A549 (cell line): Measurements from ENCODE around the gene PPP6R3. TPM values are rescaled to one million over a fixed set of nuclear protein-coding genes. Genes with fewer than 3 reads are reported as not detected.

Experiments used
- ATAC-seq, 2 experiments: fragments of 200-7000 bp in 1 of 2; fragments of >200 bp in 1 of 2; cut with Nextera tagmentation in 1 of 2; cut with Tn5 transposase in 1 of 2; 3 replicates each; pipeline versions ENCODE4 v1.8.0 to v1.9.1; 2018 to 2020; ENCODE audit warnings: mild to moderate bottlenecking in 1 of 2, moderate library complexity in 1 of 2
- CTCF ChIA-PET: fragments of 300-600 bp; sonication (Branson Sonifier 250); formaldehyde crosslinking; extraction: SDS; loops from one replicate; lab custom pipeline; 2021; ENCODE audit warnings: antibody characterized with exemption, inconsistent platforms; lab: Yijun Ruan, JAX
- POLR2A ChIA-PET: fragments of 350-600 bp; formaldehyde crosslinking; extraction: SDS; loops from one replicate; lab custom pipeline; 2021; ENCODE audit warnings: antibody characterized with exemption, inconsistent platforms; lab: Yijun Ruan, JAX
- DNase-seq, 2 experiments: peaks; one replicate each; pipeline versions ENCODE4 v3.0.0 to v3.0.0-alpha.2; 2011 to 2016; ENCODE audit warnings: low read depth in 1 of 2, low spot score in 1 of 2
- FAIRE-seq: peaks from 2 replicates; lab custom pipeline; 2011; peaks lifted over from hg19 to GRCh38; lab: Jason Lieb, UNC
- H3K27ac ChIP-seq, 2 experiments: fragments of >200 bp; sonication (Bioruptor Twin); formaldehyde crosslinking; 3 replicates each; pipeline ENCODE4 v1.5.1; 2016 to 2017
- H3K4me1 ChIP-seq: fragments of >200 bp; sonication (Bioruptor Twin); formaldehyde crosslinking; 3 replicates; pipeline ENCODE4 v1.6.1; 2016
- H3K4me2 ChIP-seq: fragments of >200 bp; sonication (Bioruptor Twin); formaldehyde crosslinking; 3 replicates; pipeline ENCODE4 v1.6.1; 2016
- H3K4me3 ChIP-seq: fragments of >200 bp; sonication (Bioruptor Twin); formaldehyde crosslinking; 3 replicates; pipeline ENCODE4 v1.5.1; 2016
- H3K9me3 ChIP-seq: fragments of >200 bp; sonication (Bioruptor Twin); formaldehyde crosslinking; 3 replicates; pipeline ENCODE4 v1.6.1; 2016
- CBX2 ChIP-seq: fragments of 200-600 bp; sonication (generic); IDR thresholded peaks from 2 replicates; pipeline ENCODE4 v1.6.1; 2016; ENCODE audit warnings: low read depth, mild to moderate bottlenecking, borderline replicate concordance
- CHD2 ChIP-seq: fragments of 150-350 bp; IDR thresholded peaks from 2 replicates; pipeline ENCODE4 v1.6.1; 2014; ENCODE audit warnings: low read length; ENCODE audit not compliant: partially characterized antibody
- EHF ChIP-seq: fragments of 250-450 bp; sonication (Bioruptor Pico); IDR thresholded peaks from 2 replicates; pipeline ENCODE4 v1.5.0; 2020; ENCODE audit warnings: mild to moderate bottlenecking
- FOXS1 ChIP-seq: fragments of 250-450 bp; sonication (Bioruptor Pico); IDR thresholded peaks from 2 replicates; pipeline ENCODE4 v1.5.0; 2020; ENCODE audit warnings: mild to moderate bottlenecking, moderate library complexity
- HOXA7 ChIP-seq: fragments of 250-450 bp; sonication (Bioruptor Pico); IDR thresholded peaks from 2 replicates; pipeline ENCODE4 v1.5.0; 2020; ENCODE audit warnings: mild to moderate bottlenecking, moderate library complexity
- HOXB13 ChIP-seq: fragments of 250-450 bp; sonication (Bioruptor Pico); IDR thresholded peaks from 2 replicates; pipeline ENCODE4 v1.5.0; 2020; ENCODE audit warnings: low read depth, mild to moderate bottlenecking, moderate library complexity
- HOXB5 ChIP-seq: fragments of 250-450 bp; sonication (Bioruptor Pico); IDR thresholded peaks from 2 replicates; pipeline ENCODE4 v1.5.0; 2020; ENCODE audit warnings: mild to moderate bottlenecking, moderate library complexity
- KDM5A ChIP-seq: fragments of 200-600 bp; sonication (generic); IDR thresholded peaks from 2 replicates; pipeline ENCODE4 v1.6.1; 2016; ENCODE audit warnings: antibody characterized with exemption, mild to moderate bottlenecking
- MAZ ChIP-seq: fragments of 150-350 bp; IDR thresholded peaks from 2 replicates; pipeline ENCODE4 v1.6.1; 2014; ENCODE audit warnings: antibody characterized with exemption, low read depth, low read length, borderline replicate concordance
- MYC ChIP-seq: IDR thresholded peaks from 2 replicates; pipeline ENCODE4 v1.6.1; 2012; ENCODE audit warnings: mild to moderate bottlenecking, inconsistent platforms, low read length, improper control_type of control experiment, borderline replicate concordance
- NFE2L2 ChIP-seq: fragments of 150-350 bp; conservative IDR thresholded peaks from 2 replicates; pipeline ENCODE4 v1.6.1; 2014; ENCODE audit warnings: low read length
- NPAS2 ChIP-seq: fragments of 250-450 bp; sonication (Bioruptor Pico); IDR thresholded peaks from 2 replicates; pipeline ENCODE4 v1.8.0; 2022; ENCODE audit warnings: mild to moderate bottlenecking, moderate library complexity, borderline replicate concordance
- PHF8 ChIP-seq: fragments of 200-600 bp; sonication (generic); IDR thresholded peaks from 2 replicates; pipeline ENCODE4 v1.6.1; 2016; ENCODE audit warnings: low read depth, mild to moderate bottlenecking, antibody characterized with exemption, moderate library complexity, borderline replicate concordance
- RAD21 ChIP-seq, 2 experiments: fragments of >200 bp in 1 of 2; sonication (Bioruptor Twin) in 1 of 2; formaldehyde crosslinking in 1 of 2; IDR thresholded peaks in 1 of 2; conservative IDR thresholded peaks in 1 of 2; 2 replicates in 1 of 2; 3 replicates in 1 of 2; pipeline ENCODE4 v1.6.1; 2012 to 2018; ENCODE audit warnings: inconsistent platforms in 1 of 2
- RARB ChIP-seq: fragments of 250-450 bp; sonication (Bioruptor Pico); IDR thresholded peaks from 2 replicates; pipeline ENCODE4 v1.8.0; 2021; ENCODE audit warnings: mild to moderate bottlenecking, moderate library complexity
- RFX5 ChIP-seq: fragments of 450-650 bp; IDR thresholded peaks from 2 replicates; pipeline ENCODE4 v1.7.1; 2014; ENCODE audit warnings: antibody characterized with exemption, mild to moderate bottlenecking, moderate library complexity
- SMC3 ChIP-seq: fragments of >200 bp; sonication (Bioruptor Twin); formaldehyde crosslinking; IDR thresholded peaks from 3 replicates; pipeline ENCODE4 v1.6.1; 2018; ENCODE audit warnings: inconsistent platforms
- ZC3H11A ChIP-seq: fragments of 450-650 bp; IDR thresholded peaks from 2 replicates; pipeline ENCODE4 v1.6.1; 2014; ENCODE audit warnings: antibody characterized with exemption, mild to moderate bottlenecking
- ZFP36 ChIP-seq: fragments of 450-650 bp; IDR thresholded peaks from 2 replicates; pipeline ENCODE4 v1.6.1; 2014; ENCODE audit warnings: borderline replicate concordance; ENCODE audit not compliant: partially characterized antibody
- WGBS: methylation state at CpG from one replicate; pipeline ENCODE4 v1.1.6; 2017; ENCODE audit errors: missing lambda C conversion rate; 5-methylcytosine and 5-hydroxymethylcytosine counted together
- polyA plus RNA-seq, 4 experiments: library from polyadenylated mRNA; depleted of rRNA in 3 of 4; stranded (reverse); fragments of >200 nt; fragmentation: RNase III in 1 of 4; extraction: RNeasy Plus Mini Kit Qiagen cat#74134 plus additional on column Dnase treatment in 1 of 4; gene quantifications; 2 replicates in 3 of 4; 3 replicates in 1 of 4; pipeline ENCODE4 v1.2.3, GENCODE V29; 2011 to 2017
- TF ChIP-seq, protein P1 (sequence below): fragments of >200 bp; sonication (Bioruptor Twin); formaldehyde crosslinking; IDR thresholded peaks from 3 replicates; pipeline ENCODE4 v1.6.1; 2016
- TF ChIP-seq, protein P2 (sequence below): fragments of >200 bp; sonication (Bioruptor Twin); formaldehyde crosslinking; IDR thresholded peaks from 3 replicates; pipeline ENCODE4 v1.5.1; 2016
- TF ChIP-seq, protein P3 (sequence below): fragments of 200-600 bp; sonication (generic); IDR thresholded peaks from 2 replicates; pipeline ENCODE4 v1.6.1; 2016; ENCODE audit warnings: antibody characterized with exemption, mild to moderate bottlenecking, moderate library complexity

The PPP6R3 gene
- polyA plus RNA-seq, 2 of the 4 experiments (the other 2 are of a cell fraction) = 69.7 to 114 TPM

DNA sequence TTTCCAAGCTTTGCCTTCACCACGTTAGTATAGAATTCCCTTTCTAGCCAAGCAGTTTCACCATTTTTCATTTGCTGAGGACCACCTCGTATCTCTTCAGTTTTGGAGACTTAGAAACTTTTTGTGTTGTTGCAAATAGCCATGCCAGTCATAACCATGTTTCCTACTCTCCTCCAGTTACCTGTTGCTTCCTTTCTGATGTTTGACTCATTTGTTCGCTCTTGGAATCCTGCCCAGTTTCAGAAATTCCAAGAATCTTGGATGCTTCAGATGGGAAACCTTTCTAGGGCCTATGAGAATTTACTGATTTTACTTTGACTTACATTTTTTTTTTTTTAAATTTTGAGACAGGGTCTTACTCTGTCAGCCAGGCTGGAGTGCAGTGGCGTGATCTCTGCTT, 65.4 kb downstream of the PPP6R3 start:
- DNase-seq (no peak), ATAC-seq (no peak), FAIRE-seq (no peak)
- POLR2A ChIA-PET = no interaction called here
- H3K4me2 ChIP-seq = no peak overlapping the region
- 90% methylated on average over 4 of the region's 4 CpGs for WGBS
- CTCF ChIA-PET = interaction anchor here (1.2 kb wide), 1 partner anchor 79 kb away, joined by 3 read pairs; no protein-coding TSS in a partner anchor
- H3K27ac ChIP-seq = no peak overlapping the region
- no peak overlapping the region for H3K4me3 ChIP-seq
- peaks cover 7% of the 10 kb centered on the region; the same call in 1 of the 3 replicates for H3K4me1 ChIP-seq
- TF ChIP-seq NFE2L2 (no peak), FOXS1 (CRISPR knock-in tag) (no peak), MYC (no peak), MAZ (no peak), KDM5A (no peak), CBX2 (no peak), ZC3H11A (no peak), HOXA7 (CRISPR knock-in tag) (no peak), PHF8 (no peak), CHD2 (no peak), ZFP36 (no peak), RFX5 (no peak), HOXB5 (CRISPR knock-in tag) (no peak), RARB (CRISPR knock-in tag) (no peak)
- H3K9me3 ChIP-seq = no peaks in the 10 kb centered on the region

DNA sequence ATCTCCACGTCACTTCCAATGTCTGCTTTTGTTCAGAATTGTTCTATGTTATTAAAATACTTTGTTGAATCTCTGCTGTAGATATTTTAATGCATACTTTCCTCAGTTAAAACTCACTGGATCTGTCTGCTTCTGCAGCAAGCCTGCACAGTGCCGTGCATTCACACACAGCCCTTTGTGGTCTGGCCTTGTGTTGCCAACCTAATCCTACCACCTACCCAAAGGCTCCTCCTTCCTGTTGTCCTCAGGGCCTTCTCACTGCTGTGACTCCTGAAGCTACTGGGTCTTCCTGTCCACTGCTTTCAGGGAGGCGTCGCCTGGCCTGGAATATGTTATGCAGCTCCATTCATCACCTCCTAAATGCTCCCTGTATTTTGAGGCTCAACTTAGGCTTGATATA, 67.0 kb downstream of the PPP6R3 start:
- Histone ChIP-seq H3K4me2 (no peak overlapping the region), H3K4me1 (peaks cover 12% of the 10 kb centered on the region; the same call in 2 of the 3 replicates), H3K27ac (no peak overlapping the region), H3K4me3 (no peak overlapping the region), H3K9me3 (no peaks in the 10 kb centered on the region)
- ChIA-PET POLR2A (no interaction called here), CTCF (interaction anchor here (0.7 to 1.1 kb wide), 2 partner anchors 17 to 134 kb away, joined by 4 read pairs; no protein-coding TSS in a partner anchor)
- TF ChIP-seq, protein P1, sequence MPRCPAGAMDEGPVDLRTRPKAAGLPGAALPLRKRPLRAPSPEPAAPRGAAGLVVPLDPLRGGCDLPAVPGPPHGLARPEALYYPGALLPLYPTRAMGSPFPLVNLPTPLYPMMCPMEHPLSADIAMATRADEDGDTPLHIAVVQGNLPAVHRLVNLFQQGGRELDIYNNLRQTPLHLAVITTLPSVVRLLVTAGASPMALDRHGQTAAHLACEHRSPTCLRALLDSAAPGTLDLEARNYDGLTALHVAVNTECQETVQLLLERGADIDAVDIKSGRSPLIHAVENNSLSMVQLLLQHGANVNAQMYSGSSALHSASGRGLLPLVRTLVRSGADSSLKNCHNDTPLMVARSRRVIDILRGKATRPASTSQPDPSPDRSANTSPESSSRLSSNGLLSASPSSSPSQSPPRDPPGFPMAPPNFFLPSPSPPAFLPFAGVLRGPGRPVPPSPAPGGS = no peak
- TF ChIP-seq EHF (CRISPR knock-in tag) = no peak
- no peak for TF ChIP-seq NPAS2
- TF ChIP-seq SMC3 = no peak
- TF ChIP-seq, protein P2, sequence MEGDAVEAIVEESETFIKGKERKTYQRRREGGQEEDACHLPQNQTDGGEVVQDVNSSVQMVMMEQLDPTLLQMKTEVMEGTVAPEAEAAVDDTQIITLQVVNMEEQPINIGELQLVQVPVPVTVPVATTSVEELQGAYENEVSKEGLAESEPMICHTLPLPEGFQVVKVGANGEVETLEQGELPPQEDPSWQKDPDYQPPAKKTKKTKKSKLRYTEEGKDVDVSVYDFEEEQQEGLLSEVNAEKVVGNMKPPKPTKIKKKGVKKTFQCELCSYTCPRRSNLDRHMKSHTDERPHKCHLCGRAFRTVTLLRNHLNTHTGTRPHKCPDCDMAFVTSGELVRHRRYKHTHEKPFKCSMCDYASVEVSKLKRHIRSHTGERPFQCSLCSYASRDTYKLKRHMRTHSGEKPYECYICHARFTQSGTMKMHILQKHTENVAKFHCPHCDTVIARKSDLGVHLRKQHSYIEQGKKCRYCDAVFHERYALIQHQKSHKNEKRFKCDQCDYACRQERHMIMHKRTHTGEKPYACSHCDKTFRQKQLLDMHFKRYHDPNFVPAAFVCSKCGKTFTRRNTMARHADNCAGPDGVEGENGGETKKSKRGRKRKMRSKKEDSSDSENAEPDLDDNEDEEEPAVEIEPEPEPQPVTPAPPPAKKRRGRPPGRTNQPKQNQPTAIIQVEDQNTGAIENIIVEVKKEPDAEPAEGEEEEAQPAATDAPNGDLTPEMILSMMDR = no peak
- TF ChIP-seq RAD21 (conservative IDR thresholded peaks at IDR 0.05 in 1 of 2, IDR thresholded peaks at IDR 0.05 in 1 of 2) = no peak
- TF ChIP-seq ZFP36 = no peak
- TF ChIP-seq, protein P3, sequence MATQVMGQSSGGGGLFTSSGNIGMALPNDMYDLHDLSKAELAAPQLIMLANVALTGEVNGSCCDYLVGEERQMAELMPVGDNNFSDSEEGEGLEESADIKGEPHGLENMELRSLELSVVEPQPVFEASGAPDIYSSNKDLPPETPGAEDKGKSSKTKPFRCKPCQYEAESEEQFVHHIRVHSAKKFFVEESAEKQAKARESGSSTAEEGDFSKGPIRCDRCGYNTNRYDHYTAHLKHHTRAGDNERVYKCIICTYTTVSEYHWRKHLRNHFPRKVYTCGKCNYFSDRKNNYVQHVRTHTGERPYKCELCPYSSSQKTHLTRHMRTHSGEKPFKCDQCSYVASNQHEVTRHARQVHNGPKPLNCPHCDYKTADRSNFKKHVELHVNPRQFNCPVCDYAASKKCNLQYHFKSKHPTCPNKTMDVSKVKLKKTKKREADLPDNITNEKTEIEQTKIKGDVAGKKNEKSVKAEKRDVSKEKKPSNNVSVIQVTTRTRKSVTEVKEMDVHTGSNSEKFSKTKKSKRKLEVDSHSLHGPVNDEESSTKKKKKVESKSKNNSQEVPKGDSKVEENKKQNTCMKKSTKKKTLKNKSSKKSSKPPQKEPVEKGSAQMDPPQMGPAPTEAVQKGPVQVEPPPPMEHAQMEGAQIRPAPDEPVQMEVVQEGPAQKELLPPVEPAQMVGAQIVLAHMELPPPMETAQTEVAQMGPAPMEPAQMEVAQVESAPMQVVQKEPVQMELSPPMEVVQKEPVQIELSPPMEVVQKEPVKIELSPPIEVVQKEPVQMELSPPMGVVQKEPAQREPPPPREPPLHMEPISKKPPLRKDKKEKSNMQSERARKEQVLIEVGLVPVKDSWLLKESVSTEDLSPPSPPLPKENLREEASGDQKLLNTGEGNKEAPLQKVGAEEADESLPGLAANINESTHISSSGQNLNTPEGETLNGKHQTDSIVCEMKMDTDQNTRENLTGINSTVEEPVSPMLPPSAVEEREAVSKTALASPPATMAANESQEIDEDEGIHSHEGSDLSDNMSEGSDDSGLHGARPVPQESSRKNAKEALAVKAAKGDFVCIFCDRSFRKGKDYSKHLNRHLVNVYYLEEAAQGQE = no peak
- TF ChIP-seq HOXB13 (CRISPR knock-in tag) = no peak
- TF ChIP-seq KDM5A = no peak
- WGBS = 97% methylated on average over 4 of the region's 4 CpGs
- FAIRE-seq = no peak
- DNase-seq = no peak
- no peak for ATAC-seq
